ENCODE results near the gene RILPL2. TPM values are rescaled to one million over a fixed set of nuclear protein-coding genes. Genes with fewer than 3 reads are reported as not detected.
A peak's percentile ranks its signal among the peaks of the same experiment; 100 is the strongest.
"Not testable (repeated sequence)": the region's sequence is repeated elsewhere in the genome, so short reads cannot be mapped to it uniquely, and the experiment has no call there.

Gene RILPL2
- polyA plus RNA-seq, 3 donors, result 19.3 to 25.1 (median 21.0) TPM

DNA sequence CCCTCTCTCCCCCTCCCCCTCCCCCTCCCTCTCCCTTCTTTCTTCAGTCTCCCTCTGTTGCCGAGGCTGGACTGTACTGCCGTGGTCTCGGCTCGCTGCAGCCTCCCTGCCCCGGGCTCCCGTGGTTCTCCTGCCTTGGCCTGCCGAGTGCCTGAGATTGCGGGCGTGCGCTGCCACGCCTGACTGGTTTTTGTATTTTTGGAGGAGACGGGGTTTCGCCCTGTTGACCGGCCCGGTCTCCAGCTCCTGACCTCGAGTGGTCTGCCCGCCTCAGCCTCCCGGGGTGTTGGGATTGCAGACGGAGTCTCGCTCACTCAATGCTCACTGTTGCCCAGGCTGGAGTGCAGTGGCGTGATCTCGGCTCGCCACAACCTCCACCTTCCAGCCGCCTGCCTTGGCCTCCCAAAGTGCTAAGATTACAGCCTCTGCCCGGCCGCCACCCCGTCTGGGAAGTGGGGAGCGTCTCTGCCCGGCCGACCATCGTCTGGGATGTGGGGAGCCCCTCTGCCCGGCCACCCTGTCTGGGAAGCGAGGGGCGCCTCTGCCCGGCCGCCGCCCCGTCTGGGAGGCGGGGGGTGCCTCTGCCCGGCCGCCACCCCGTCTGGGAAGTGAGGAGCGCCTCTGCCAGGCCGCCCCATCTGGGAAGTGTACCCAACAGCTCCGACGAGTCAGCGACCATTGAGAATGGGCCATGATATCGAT is 64.7 kb downstream of the RILPL2 start:
- H3K27me3 ChIP-seq (ENCODE audit: control insufficient read depth in 2 of 2, insufficient read depth in 2 of 2, low read length in 2 of 2); H3K9me3 ChIP-seq (replicated peaks in 1 of 2; ENCODE audit: control insufficient read depth in 1 of 2, insufficient read depth in 1 of 2, low read length in 2 of 2); H3K27ac Mint-ChIP-seq; H3K36me3 Mint-ChIP-seq; H3K79me2 ChIP-seq (ENCODE audit: insufficient read depth, low read length); H3K9ac ChIP-seq (ENCODE audit: insufficient read depth, low read length, poor library complexity, severe bottlenecking); H3K36me3 ChIP-seq (replicated peaks in 1 of 2; ENCODE audit: control insufficient read depth in 1 of 2, insufficient read depth in 2 of 2, low read length in 2 of 2); H3K4me1 ChIP-seq (ENCODE audit: control insufficient read depth in 1 of 2, insufficient read depth in 2 of 2, low read length in 2 of 2); H3K27ac ChIP-seq (ENCODE audit: low read depth in 1 of 2, low read length in 2 of 2); H2AFZ ChIP-seq (ENCODE audit: insufficient read depth, low read depth, low read length, poor library complexity, severe bottlenecking); H3K4me3 Mint-ChIP-seq; H3K4me3 ChIP-seq (replicated peaks in 1 of 3; ENCODE audit: low read depth in 2 of 3, low read length in 3 of 3); H3K4me2 ChIP-seq (replicated peaks; ENCODE audit: extremely low read depth, low read length, poor library complexity, severe bottlenecking); H4K20me1 ChIP-seq (ENCODE audit: insufficient read depth, low read length); H3K4me1 Mint-ChIP-seq; H3K27me3 Mint-ChIP-seq (ENCODE audit: low read depth in 3 of 3); H3K9me3 Mint-ChIP-seq; DNase-seq; intact Hi-C loops (cut with micrococcal nuclease): not testable (repeated sequence)
- WGBS (ENCODE audit: insufficient coverage), result 94% methylated on average over 38 of the region's 48 CpGs

DNA sequence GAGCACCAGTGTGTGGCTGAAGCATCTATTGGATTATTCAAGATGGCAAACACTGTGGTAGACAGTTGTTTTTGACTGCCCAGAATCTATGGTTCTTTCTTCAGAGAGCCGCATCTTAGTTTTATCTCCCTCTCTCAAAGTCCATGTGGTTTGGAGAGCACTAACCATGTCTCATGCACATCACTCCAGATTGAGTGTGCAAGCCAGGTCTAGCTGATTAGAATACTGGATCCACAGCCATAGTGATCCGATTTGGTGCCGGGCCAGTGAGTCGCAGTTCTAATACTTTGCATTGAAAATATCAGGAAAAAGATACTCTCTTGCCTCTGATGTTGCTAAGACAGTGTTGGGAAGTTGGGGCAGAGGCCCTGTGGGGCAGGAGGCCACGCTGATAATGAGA is 67.3 kb downstream of the RILPL2 start:
- Histone ChIP-seq H4K20me1 (ENCODE audit: insufficient read depth, low read length) (peaks cover under 1% of the 10 kb centered on the region), H3K4me2 (replicated peaks; ENCODE audit: extremely low read depth, low read length, poor library complexity, severe bottlenecking) (no peak overlapping the region), H3K27me3 (ENCODE audit: control insufficient read depth in 2 of 2, insufficient read depth in 2 of 2, low read length in 2 of 2) (no peaks in the 10 kb centered on the region), H3K9ac (ENCODE audit: insufficient read depth, low read length, poor library complexity, severe bottlenecking) (no peak overlapping the region), H3K27ac (ENCODE audit: low read depth in 1 of 2, low read length in 2 of 2) (no peak overlapping the region), H3K9me3 (replicated peaks in 1 of 2; ENCODE audit: control insufficient read depth in 1 of 2, insufficient read depth in 1 of 2, low read length in 2 of 2) (no peaks in the 10 kb centered on the region), H3K79me2 (ENCODE audit: insufficient read depth, low read length) (peaks cover 4% of the 10 kb centered on the region), H3K4me3 (replicated peaks in 1 of 3; ENCODE audit: low read depth in 2 of 3, low read length in 3 of 3) (no peak overlapping the region), H2AFZ (ENCODE audit: insufficient read depth, low read depth, low read length, poor library complexity, severe bottlenecking) (no peak overlapping the region), H3K36me3 (replicated peaks in 1 of 2; ENCODE audit: control insufficient read depth in 1 of 2, insufficient read depth in 2 of 2, low read length in 2 of 2) (no peaks in the 10 kb centered on the region), H3K4me1 (ENCODE audit: control insufficient read depth in 1 of 2, insufficient read depth in 2 of 2, low read length in 2 of 2) (peaks cover 8 to 11% of the 10 kb centered on the region in 2 donors)
- DNase-seq, result no peak
- Mint-ChIP-seq H3K4me1 (peaks cover 4% of the 10 kb centered on the region), H3K4me3 (no peak overlapping the region), H3K27ac (peak overlapping the region in 1 of 7 donors; percentile 18), H3K9me3 (peaks cover 0 to 2% (median 0%) of the 10 kb centered on the region in 7 donors), H3K36me3 (no peaks in the 10 kb centered on the region), H3K27me3 (ENCODE audit: low read depth in 3 of 3) (peaks cover 0 to 2% (median 2%) of the 10 kb centered on the region in 3 donors)
- no peak for TF ChIP-seq CTCF (IDR thresholded peaks at IDR 0.05)
- 100% methylated on average over 3 of the region's 5 CpGs for WGBS (ENCODE audit: insufficient coverage)
- intact Hi-C loops (cut with micrococcal nuclease), result loop anchor here in 1 of 2 donors (10.0 kb wide), 1 partner anchor 394 kb away; the partner anchor contains the start of gene OGFOD2

DNA sequence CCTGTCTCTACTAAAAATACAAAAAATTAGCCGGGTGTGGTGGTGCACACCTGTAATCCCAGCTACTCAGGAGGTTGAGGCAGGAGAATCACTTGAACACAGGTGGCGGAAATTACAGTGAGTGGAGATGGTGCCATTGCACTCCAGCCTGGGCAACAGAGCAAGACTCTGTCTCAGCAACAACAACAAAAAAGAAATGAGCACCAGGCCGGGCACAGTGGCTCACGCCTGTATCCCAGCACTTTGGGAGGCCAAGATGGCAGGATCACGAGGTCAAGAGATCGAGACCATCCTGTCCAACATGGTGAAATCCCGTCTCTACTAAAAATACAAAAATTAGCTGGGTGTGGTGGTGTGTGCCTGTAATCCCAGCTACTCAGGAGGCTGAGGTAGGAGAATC is 68.1 kb downstream of the RILPL2 start:
- not testable (repeated sequence) for H3K27ac ChIP-seq (ENCODE audit: low read depth in 1 of 2, low read length in 2 of 2); H3K9me3 ChIP-seq (replicated peaks in 1 of 2; ENCODE audit: control insufficient read depth in 1 of 2, insufficient read depth in 1 of 2, low read length in 2 of 2); H3K4me3 ChIP-seq (replicated peaks in 1 of 3; ENCODE audit: low read depth in 2 of 3, low read length in 3 of 3); H3K4me1 Mint-ChIP-seq; H3K4me2 ChIP-seq (replicated peaks; ENCODE audit: extremely low read depth, low read length, poor library complexity, severe bottlenecking); H3K9ac ChIP-seq (ENCODE audit: insufficient read depth, low read length, poor library complexity, severe bottlenecking); H3K9me3 Mint-ChIP-seq; H2AFZ ChIP-seq (ENCODE audit: insufficient read depth, low read depth, low read length, poor library complexity, severe bottlenecking); H3K36me3 ChIP-seq (replicated peaks in 1 of 2; ENCODE audit: control insufficient read depth in 1 of 2, insufficient read depth in 2 of 2, low read length in 2 of 2); H3K27me3 Mint-ChIP-seq (ENCODE audit: low read depth in 3 of 3); H4K20me1 ChIP-seq (ENCODE audit: insufficient read depth, low read length); H3K36me3 Mint-ChIP-seq; H3K27me3 ChIP-seq (ENCODE audit: control insufficient read depth in 2 of 2, insufficient read depth in 2 of 2, low read length in 2 of 2); DNase-seq; H3K4me3 Mint-ChIP-seq
- intact Hi-C loops (cut with micrococcal nuclease), result loop anchor here in 1 of 2 donors (10.0 kb wide), 1 partner anchor 394 kb away; the partner anchor contains the start of gene OGFOD2
- H3K27ac Mint-ChIP-seq, result peak overlapping the region in 1 of 7 donors; percentile 40
- H3K79me2 ChIP-seq (ENCODE audit: insufficient read depth, low read length), result peaks cover 12% of the 10 kb centered on the region
- 90% methylated on average over 3 of the region's 7 CpGs for WGBS (ENCODE audit: insufficient coverage)
- peaks cover 14 to 18% of the 10 kb centered on the region in 2 donors for H3K4me1 ChIP-seq (ENCODE audit: control insufficient read depth in 1 of 2, insufficient read depth in 2 of 2, low read length in 2 of 2)

Measured in CD14-positive monocyte (primary cell).